GM12892 (cell line): ENCODE measurements around the gene DEUP1.

Experiments
- POLR2AphosphoS5 ChIP-seq: IDR thresholded peaks from 2 replicates; pipeline ENCODE4 v1.6.1; 2011; ENCODE audit warnings: low read depth, low read length, control low read depth
- TAF1 ChIP-seq: IDR thresholded peaks from 2 replicates; pipeline ENCODE4 v1.6.1; 2011; ENCODE audit warnings: low read depth, mild to moderate bottlenecking, control low read depth, low read length, borderline replicate concordance

DNA sequence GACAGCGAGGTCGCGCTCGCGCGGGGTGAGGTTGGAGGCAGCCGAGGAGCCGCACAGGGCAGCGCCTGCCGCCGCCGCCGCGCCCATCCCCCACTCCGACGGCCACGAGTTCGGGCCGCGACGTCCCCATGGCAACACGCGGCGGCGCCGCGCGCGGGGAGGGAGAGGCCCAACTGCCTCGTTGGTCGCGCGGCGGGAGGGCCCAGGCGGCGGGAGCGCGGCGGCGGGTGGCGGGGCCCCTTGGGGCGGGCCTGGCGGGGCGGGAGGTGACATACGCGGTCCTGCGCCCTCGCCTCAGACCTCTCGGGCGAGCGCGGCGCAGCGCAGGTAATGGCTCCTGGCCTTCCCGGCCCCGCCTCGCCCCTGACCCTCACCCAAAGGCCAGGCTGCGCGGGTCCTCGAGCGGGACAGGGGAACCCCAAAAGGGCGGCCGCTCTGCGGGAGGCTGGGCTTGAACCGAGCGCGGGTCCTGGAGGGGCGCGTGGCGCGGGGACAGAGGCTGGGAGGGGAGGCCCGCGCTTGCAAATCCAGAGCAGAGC lies at the start of gene DEUP1:
- no peak for TF ChIP-seq TAF1
- TF ChIP-seq POLR2AphosphoS5: no peak
